A172 (cell line): ENCODE measurements around the gene FGF11. TPM values are rescaled to one million over a fixed set of nuclear protein-coding genes. Genes with fewer than 3 reads are reported as not detected.
"Not testable (repeated sequence)": the region's sequence is repeated elsewhere in the genome, so short reads cannot be mapped to it uniquely, and the experiment has no call there.

ENCODE experiments used
- DNase-seq: peaks from one replicate; pipeline ENCODE4 v3.0.0-alpha.2; 2015; ENCODE audit warnings: low spot score
- total RNA-seq: library from RNA; depleted of rRNA; stranded (reverse); fragments of >200 nt; shearing (Covaris generic); gene quantifications from 2 replicates; pipeline ENCODE4 v1.2.3, GENCODE V29; 2014

The FGF11 gene
- total RNA-seq, 1 experiment from 2014 or later = not detected

DNA sequence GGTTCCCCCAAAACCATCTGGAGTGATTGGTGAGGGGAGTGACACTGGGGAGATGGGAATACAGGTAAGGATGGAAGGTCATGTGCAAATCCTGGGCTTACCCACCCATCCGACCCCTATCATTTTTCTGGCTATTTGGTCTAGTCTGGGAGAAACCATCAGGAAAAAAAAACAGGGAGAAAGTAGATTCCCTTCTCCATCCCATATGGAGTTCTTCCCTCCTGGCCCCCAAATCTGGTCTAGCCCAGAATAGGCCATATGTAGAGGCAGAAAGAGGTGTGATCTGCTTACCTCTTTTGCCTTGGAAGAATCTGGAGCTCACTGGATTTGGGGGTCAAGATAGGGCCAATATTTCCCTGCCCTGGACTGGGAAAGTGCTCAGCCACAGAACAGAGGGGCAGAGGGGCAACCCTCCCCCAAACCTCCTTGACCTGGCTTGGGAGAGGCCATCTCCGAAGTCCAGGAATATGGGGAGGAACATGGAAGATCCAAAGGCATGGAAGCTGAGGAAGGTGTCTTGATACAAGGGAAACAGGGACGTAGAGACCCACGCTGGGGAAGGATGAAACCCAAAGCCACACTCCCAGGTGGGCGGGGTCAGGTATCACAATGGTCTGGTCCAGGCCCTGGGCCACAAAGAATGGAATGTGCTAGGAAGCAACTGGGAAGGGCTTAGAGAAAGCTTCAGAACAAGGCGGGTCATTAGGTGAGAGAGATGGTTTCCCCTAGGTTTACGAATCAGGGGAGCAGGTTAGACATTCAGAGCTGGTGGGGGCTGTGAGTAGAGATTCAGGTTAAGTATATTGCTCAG is 21.7 kb downstream of the FGF11 start:
- no peak for DNase-seq

DNA sequence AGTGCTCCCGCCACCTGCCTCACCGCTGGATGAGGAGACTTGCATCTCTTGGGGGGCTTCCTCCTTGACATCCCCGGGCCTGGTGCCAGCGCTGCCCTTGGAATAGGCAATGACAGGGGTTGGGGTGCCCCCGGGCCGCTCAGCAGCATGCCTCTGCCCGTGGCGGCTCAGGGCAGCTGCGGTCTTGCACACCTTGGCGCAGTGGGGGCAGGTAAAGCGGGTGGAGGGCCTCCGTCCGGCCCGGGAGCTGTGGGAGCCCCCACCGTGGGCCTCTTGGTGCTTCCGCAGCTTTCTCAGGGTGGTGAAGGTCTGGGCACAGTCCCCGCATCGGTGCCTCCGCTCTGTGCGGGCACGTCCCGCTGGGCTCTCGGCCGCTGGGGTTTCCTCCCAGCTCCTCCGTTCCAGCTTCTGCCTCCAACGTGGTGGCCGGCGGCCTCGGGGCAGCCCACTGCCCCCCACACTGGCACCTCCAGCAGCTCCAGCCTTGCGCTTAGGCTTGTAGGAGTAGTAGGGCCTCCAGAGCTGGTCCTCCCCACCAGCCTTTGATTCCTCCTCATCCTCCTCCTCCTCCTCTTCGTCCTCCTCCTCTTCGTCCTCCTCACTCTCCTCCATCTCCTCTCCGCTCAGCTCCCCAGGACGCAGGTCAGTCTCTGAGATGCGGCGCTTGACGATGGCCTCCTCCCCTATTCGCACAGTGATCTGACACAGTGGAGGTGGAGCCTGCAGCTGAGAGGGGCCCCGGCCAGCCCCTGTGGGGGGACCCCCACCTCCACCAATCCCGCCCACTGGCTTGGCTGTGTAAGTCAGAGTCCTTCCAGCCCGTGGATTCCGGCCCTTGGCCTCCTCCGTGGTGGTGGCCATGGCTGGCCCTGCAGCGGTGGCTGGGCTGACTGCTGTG is 23.4 kb downstream of the FGF11 start:
- DNase-seq = no peak

DNA sequence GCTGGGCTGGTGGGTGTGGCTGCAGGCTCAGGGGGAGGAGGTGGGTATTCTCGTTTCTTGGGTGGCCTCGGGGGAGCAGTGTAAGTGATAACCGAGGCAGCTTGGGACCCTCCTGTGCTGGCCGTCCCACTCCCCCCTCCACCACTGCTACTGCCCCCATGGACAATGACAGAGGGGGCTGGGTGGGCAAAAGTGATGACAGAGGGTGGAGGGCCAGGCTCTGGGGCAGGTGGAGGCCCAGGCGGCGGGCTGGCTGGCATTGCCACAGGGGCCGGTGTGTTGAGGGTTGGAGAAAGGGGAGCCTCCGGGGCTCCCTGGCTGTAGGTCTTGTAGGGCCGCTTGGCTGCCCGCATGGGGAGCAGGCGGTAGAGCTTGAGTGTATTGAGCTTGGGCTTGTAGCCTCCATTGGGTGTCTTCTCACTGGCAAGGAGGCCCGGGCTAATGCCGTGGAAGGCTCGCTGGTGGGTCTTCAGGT is 24.1 kb downstream of the FGF11 start:
- no peak for DNase-seq

- DNase-seq = no peak
These were observed 24.8 kb downstream of the FGF11 start for GRCh38 chr17:7464081-7464480.

- DNase-seq = no peak
These were observed 26.4 kb downstream of the FGF11 start for GRCh38 chr17:7465597-7466275.

DNA sequence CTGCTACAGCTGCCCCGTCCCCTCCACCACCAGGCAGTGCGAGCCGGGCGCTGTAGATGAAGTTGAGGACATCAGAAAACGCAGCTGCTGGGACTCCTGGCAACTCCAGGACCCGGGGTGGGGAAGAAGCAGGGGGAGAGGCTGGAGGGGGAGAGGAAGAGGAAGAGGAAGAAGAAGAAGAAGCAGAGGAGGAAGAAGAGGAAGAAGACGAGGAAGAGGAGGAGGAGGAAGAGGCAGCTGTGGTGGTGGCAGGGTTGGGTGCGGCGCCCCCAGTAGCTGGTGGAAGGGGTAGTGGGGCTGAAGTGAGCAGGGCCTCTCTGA is 27.0 kb downstream of the FGF11 start:
- no peak for DNase-seq

- DNase-seq = peak; percentile 68
These were observed 27.5 kb downstream of the FGF11 start for GRCh38 chr17:7466639-7467341.

GRCh38 chr17:7467498-7467897 is 28.2 kb downstream of the FGF11 start:
- DNase-seq = no peak

GRCh38 chr17:7468290-7468689 is 29.0 kb downstream of the FGF11 start:
- no peak for DNase-seq

DNA sequence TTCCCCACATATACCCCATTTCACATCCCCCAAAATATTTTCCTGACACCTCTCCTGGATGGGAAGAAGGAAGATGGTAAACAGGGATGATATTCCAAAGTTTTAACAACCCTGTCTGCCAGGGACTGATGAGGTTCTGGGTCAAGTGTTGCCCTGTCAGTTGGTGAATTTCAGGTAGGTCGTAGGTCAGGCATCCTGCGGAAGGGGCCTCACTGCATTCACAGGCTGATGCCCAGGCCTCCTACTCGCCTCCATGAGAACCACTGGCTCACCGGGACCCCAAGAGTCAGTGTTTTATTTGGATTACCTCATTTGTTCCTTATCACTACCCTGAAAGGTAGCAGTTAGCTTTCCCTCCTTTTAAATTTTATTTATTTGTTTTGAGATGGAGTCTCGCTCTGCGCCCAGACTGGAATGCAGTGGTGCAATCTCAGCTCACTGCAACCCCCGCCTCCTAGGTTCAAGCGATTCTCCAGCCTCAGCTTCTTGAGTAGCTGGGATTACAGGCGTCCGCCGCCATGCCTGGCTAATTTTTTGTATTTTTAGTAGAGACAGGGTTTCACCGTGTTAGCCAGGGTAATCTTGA is 29.6 kb downstream of the FGF11 start:
- DNase-seq = no peak

DNA sequence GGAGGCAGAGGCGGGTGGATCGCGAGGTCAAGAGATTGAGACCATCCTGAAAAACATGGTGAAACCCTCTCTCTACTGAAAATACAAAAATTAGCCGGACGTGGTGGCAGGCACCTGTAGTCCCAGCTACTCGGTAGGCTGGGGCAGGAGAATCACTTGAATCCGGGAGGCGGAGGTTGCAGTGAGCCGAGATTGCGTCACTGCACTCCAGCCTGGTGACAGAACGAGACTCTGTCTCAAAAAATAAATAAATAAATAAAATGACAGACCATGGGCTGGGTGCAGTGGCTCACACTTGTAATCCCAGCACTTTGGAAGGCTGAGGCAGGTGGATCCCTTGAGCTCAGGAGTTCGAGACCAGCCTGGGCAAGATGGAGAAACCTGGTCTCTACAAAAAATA is 30.5 kb downstream of the FGF11 start:
- not testable (repeated sequence) for DNase-seq

DNA sequence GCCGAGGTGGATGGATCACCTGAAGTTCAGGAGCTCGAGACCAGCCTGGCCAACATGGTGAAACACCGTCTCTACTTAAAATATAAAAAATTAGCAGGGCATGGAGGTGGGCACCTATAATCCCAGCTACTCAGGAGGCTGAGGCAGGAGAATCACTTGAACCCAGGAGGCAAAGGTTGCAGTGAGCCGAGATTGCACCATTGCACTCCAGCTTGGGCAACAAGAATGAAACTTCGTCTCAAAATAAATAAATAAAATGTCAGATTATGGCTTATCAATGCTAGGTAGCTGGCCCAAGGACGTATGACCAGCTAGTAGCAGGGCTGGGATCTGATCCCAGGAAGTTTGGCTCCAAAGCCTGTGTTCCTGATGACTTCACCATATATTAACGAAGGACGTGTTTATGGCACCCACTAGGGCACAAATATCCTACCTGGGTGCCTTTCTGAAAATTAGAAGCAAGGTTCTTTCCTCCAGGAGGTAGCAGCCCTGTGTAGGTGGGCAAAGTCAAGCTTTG is 31.2 kb downstream of the FGF11 start:
- not testable (repeated sequence) for DNase-seq

DNA sequence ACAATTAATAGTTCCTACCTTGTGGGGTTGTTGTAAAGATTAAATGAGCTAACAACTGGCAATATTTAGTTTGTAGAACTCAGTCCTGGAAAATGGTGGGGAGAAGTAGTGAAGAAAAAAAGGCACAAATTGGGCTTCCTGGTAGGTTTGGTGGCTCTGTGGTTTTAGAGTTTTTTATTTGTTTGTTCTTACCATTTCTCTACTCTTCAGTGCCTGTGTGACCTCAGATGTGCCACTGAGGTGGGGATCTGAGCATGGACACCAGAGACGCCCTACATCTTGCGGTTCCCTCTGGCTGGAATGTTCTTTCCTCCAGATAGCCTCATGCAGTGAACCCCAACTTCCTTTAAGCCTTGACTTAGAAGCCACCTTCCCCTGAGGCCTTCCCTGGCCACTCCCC is 32.4 kb downstream of the FGF11 start:
- no peak for DNase-seq

DNA sequence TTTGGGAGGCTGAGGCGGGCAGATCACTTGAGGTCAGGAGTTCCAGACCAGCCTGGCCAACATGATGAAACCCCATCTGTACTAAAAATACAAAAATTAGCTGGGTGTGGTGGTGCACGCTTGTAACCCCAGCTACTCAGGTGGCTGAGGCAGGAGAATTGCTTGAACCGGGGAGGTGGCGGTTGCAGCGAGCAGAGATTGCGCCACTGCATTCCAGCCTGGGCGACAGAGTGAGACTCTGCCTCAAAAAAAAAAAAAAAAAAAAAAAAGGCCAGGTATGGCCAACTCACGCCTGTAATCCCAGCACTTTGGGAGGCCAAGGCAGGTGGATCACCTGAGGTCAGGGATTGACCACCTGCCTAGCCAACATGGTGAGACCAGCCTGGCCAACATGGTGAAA is 35.5 kb downstream of the FGF11 start:
- not testable (repeated sequence) for DNase-seq

GRCh38 chr17:7475764-7476422 is 36.6 kb downstream of the FGF11 start:
- no peak for DNase-seq

DNA sequence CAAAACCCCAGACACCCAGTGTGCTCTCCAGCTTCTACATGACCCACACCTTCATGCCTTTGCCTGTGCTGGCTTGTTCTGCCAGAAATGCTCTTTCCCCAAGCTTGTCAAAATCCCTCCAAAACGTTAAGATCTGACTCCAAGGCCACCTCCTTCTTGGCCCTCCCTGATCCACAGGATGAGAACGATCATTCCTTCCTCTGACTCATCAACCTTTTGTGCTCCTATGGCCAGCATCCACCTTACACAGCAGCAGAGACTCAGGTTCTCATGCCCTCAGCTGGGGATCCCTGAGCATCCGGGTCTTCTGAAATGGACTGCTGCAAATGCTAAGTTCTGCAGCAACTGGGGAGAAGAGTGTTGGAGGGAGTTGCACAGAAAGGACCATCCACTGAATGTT is 37.2 kb downstream of the FGF11 start:
- peak; percentile 84 for DNase-seq

DNA sequence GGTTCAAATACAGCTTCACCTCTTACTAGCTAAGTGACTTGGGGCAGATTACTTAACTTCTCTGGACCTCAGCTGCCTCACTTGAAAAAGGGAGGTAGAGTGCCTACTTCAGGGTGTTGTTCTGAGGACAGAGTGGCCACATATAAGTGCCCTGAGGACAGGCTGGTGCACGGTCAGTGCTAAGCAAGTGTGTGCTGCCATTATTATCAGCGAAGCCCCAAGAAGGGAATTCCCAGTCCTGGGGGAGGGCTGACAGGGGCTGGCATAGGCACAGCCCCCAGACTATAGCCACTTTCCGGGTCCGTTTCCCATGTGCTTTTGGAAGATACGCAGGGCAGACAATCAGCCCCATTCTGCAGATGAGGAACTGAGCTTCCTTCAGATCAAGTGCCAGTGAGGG is 37.6 kb downstream of the FGF11 start:
- no peak for DNase-seq

DNA sequence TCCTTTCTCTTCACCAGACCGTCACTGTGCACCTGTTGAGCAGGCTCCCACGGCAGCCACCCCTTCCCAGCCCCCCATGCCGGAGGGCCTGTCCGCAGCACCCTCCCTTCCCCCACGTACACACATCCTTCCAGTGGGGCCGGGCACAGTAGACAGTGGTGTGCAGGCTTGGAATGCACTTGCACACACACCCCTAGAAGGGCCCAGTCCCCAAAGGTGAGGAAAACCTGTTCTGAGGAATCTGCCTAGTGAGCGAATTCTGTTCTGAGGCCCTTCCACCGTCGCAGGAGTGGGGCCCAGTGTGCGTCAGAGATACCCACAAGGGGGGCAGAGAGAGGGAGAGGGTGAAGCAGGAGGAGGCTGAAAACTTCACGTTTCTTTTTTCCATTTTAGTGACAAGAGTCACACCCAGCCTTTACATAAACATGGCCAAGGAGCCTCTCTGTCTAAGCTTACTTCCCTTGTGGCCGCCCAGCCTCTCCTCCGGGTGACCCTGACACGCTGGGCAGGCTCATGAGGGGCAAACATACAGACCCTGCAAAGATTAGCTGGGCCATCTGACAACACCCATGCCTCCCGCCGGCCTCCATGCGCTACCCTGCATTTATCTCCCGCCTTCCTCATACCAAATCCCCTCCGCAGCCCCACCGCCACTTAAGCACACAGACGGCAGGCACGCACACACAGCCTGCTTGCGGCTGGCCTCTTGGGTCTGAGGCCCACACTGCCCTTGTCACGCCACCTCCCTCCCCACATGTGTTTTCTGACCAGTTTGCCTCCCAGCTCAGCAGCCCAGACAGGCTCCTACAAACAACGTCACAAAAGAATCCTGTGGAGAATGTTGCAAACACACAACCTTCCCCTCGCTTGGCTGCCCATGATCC is 38.3 kb downstream of the FGF11 start:
- DNase-seq = no peak
